Mammary epithelial cell (primary cell): ENCODE data around the gene SERPINB6.
A peak's percentile ranks its signal among the peaks of the same experiment; 100 is the strongest.

Experiments
- CTCF ChIP-seq, 2 donors: IDR thresholded peaks in 1 of 2; conservative IDR thresholded peaks in 1 of 2; 2 replicates each; pipeline ENCODE4 v1.5.1; 2011 to 2012; ENCODE audit warnings: inconsistent platforms in 2 of 2, low read length in 2 of 2, mild to moderate bottlenecking in 2 of 2, control low read depth in 1 of 2, low read depth in 1 of 2; ENCODE audit not compliant: insufficient read depth in 1 of 2; ENCODE audit errors: extremely low read depth in 1 of 2
- EZH2 ChIP-seq: IDR thresholded peaks from 2 replicates; pipeline ENCODE4 v1.6.1; 2012; ENCODE audit warnings: low read length, inconsistent platforms, borderline replicate concordance

- TF ChIP-seq CTCF (conservative IDR thresholded peaks at IDR 0.05 in 1 of 2, IDR thresholded peaks at IDR 0.05 in 1 of 2; ENCODE audit: extremely low read depth in 1 of 2, insufficient read depth in 1 of 2, low read depth in 1 of 2, low read length in 2 of 2) (peak; percentile 33 to 43), EZH2 (no peak)
Observed at GRCh38 chr6:3001773-3002293, 30.5 kb upstream of the SERPINB6 start.
